ENCODE results near the gene KCNIP4. TPM values are rescaled to one million over a fixed set of nuclear protein-coding genes. Genes with fewer than 3 reads are reported as not detected.

The KCNIP4 gene
- polyA plus RNA-seq, 2 donors = 0.12 TPM; not detected in 1

- H3K27me3 ChIP-seq (ENCODE audit: control insufficient read depth in 1 of 2, insufficient read depth in 2 of 2, low read length in 2 of 2) = no peaks in the 10 kb centered on the region
- H3K4me1 ChIP-seq (ENCODE audit: control insufficient read depth in 2 of 2, insufficient read depth in 2 of 2, low read length in 1 of 2) = no peaks in the 10 kb centered on the region
- no peak overlapping the region for H3K27ac ChIP-seq (ENCODE audit: low read depth in 2 of 2, low read length in 1 of 2)
- no peak overlapping the region for H3K4me3 ChIP-seq (ENCODE audit: low read depth in 1 of 2, low read length in 2 of 2)
- WGBS, 2 donors = 61 to 79% methylated on average over 2 of the region's 2 CpGs
- no peaks in the 10 kb centered on the region for H3K9me3 ChIP-seq (ENCODE audit: control insufficient read depth in 2 of 2, insufficient read depth in 1 of 2, low read depth in 1 of 2, low read length in 1 of 2)
- no peaks in the 10 kb centered on the region for H3K36me3 ChIP-seq (ENCODE audit: control insufficient read depth in 2 of 2, insufficient read depth in 2 of 2, low read length in 1 of 2)
These were observed 191.3 kb downstream of the KCNIP4 start for GRCh38 chr4:21757248-21757647.

- Histone ChIP-seq H3K36me3 (ENCODE audit: control insufficient read depth in 2 of 2, insufficient read depth in 2 of 2, low read length in 1 of 2) (no peaks in the 10 kb centered on the region), H3K9me3 (ENCODE audit: control insufficient read depth in 2 of 2, insufficient read depth in 1 of 2, low read depth in 1 of 2, low read length in 1 of 2) (no peaks in the 10 kb centered on the region), H3K27ac (ENCODE audit: low read depth in 2 of 2, low read length in 1 of 2) (no peak overlapping the region), H3K27me3 (ENCODE audit: control insufficient read depth in 1 of 2, insufficient read depth in 2 of 2, low read length in 2 of 2) (no peaks in the 10 kb centered on the region), H3K4me3 (ENCODE audit: low read depth in 1 of 2, low read length in 2 of 2) (no peak overlapping the region), H3K4me1 (ENCODE audit: control insufficient read depth in 2 of 2, insufficient read depth in 2 of 2, low read length in 1 of 2) (no peaks in the 10 kb centered on the region)
- 50 to 63% methylated on average over 3 of the region's 3 CpGs for WGBS, 2 donors
These were observed 195.3 kb downstream of the KCNIP4 start for GRCh38 chr4:21753084-21753760.

- H3K36me3 ChIP-seq (ENCODE audit: control insufficient read depth in 2 of 2, insufficient read depth in 2 of 2, low read length in 1 of 2) = no peaks in the 10 kb centered on the region
- no peaks in the 10 kb centered on the region for H3K4me1 ChIP-seq (ENCODE audit: control insufficient read depth in 2 of 2, insufficient read depth in 2 of 2, low read length in 1 of 2)
- H3K9me3 ChIP-seq (ENCODE audit: control insufficient read depth in 2 of 2, insufficient read depth in 1 of 2, low read depth in 1 of 2, low read length in 1 of 2) = no peaks in the 10 kb centered on the region
- H3K27me3 ChIP-seq (ENCODE audit: control insufficient read depth in 1 of 2, insufficient read depth in 2 of 2, low read length in 2 of 2) = no peaks in the 10 kb centered on the region
- H3K27ac ChIP-seq (ENCODE audit: low read depth in 2 of 2, low read length in 1 of 2) = no peak overlapping the region
- no peak overlapping the region for H3K4me3 ChIP-seq (ENCODE audit: low read depth in 1 of 2, low read length in 2 of 2)
These were observed 196.0 kb downstream of the KCNIP4 start for GRCh38 chr4:21752616-21753015.

GRCh38 chr4:21749924-21750323 lies 198.6 kb downstream of the KCNIP4 start:
- no peaks in the 10 kb centered on the region for H3K4me1 ChIP-seq (ENCODE audit: control insufficient read depth in 2 of 2, insufficient read depth in 2 of 2, low read length in 1 of 2)
- no peak overlapping the region for H3K4me3 ChIP-seq (ENCODE audit: low read depth in 1 of 2, low read length in 2 of 2)
- no peaks in the 10 kb centered on the region for H3K36me3 ChIP-seq (ENCODE audit: control insufficient read depth in 2 of 2, insufficient read depth in 2 of 2, low read length in 1 of 2)
- WGBS, 2 donors = 76 to 81% methylated on average over 3 of the region's 3 CpGs
- H3K9me3 ChIP-seq (ENCODE audit: control insufficient read depth in 2 of 2, insufficient read depth in 1 of 2, low read depth in 1 of 2, low read length in 1 of 2) = no peaks in the 10 kb centered on the region
- H3K27ac ChIP-seq (ENCODE audit: low read depth in 2 of 2, low read length in 1 of 2) = no peak overlapping the region
- H3K27me3 ChIP-seq (ENCODE audit: control insufficient read depth in 1 of 2, insufficient read depth in 2 of 2, low read length in 2 of 2) = no peaks in the 10 kb centered on the region

GRCh38 chr4:21749412-21749811 lies 199.2 kb downstream of the KCNIP4 start:
- H3K9me3 ChIP-seq (ENCODE audit: control insufficient read depth in 2 of 2, insufficient read depth in 1 of 2, low read depth in 1 of 2, low read length in 1 of 2) = no peaks in the 10 kb centered on the region
- H3K4me3 ChIP-seq (ENCODE audit: low read depth in 1 of 2, low read length in 2 of 2) = no peak overlapping the region
- H3K27me3 ChIP-seq (ENCODE audit: control insufficient read depth in 1 of 2, insufficient read depth in 2 of 2, low read length in 2 of 2) = no peaks in the 10 kb centered on the region
- H3K27ac ChIP-seq (ENCODE audit: low read depth in 2 of 2, low read length in 1 of 2) = no peak overlapping the region
- H3K36me3 ChIP-seq (ENCODE audit: control insufficient read depth in 2 of 2, insufficient read depth in 2 of 2, low read length in 1 of 2) = no peaks in the 10 kb centered on the region
- no peaks in the 10 kb centered on the region for H3K4me1 ChIP-seq (ENCODE audit: control insufficient read depth in 2 of 2, insufficient read depth in 2 of 2, low read length in 1 of 2)
- WGBS, 2 donors = 78 to 84% methylated on average over 4 of the region's 4 CpGs

GRCh38 chr4:21744046-21744445 lies 204.5 kb downstream of the KCNIP4 start:
- Histone ChIP-seq H3K27me3 (ENCODE audit: control insufficient read depth in 1 of 2, insufficient read depth in 2 of 2, low read length in 2 of 2) (no peaks in the 10 kb centered on the region), H3K9me3 (ENCODE audit: control insufficient read depth in 2 of 2, insufficient read depth in 1 of 2, low read depth in 1 of 2, low read length in 1 of 2) (no peaks in the 10 kb centered on the region), H3K27ac (ENCODE audit: low read depth in 2 of 2, low read length in 1 of 2) (no peak overlapping the region), H3K4me3 (ENCODE audit: low read depth in 1 of 2, low read length in 2 of 2) (no peak overlapping the region), H3K4me1 (ENCODE audit: control insufficient read depth in 2 of 2, insufficient read depth in 2 of 2, low read length in 1 of 2) (no peaks in the 10 kb centered on the region), H3K36me3 (ENCODE audit: control insufficient read depth in 2 of 2, insufficient read depth in 2 of 2, low read length in 1 of 2) (no peaks in the 10 kb centered on the region)

GRCh38 chr4:21742326-21742725 lies 206.2 kb downstream of the KCNIP4 start:
- no peak overlapping the region for H3K4me3 ChIP-seq (ENCODE audit: low read depth in 1 of 2, low read length in 2 of 2)
- H3K27me3 ChIP-seq (ENCODE audit: control insufficient read depth in 1 of 2, insufficient read depth in 2 of 2, low read length in 2 of 2) = no peaks in the 10 kb centered on the region
- 74 to 83% methylated on average over 2 of the region's 2 CpGs for WGBS, 2 donors
- no peaks in the 10 kb centered on the region for H3K9me3 ChIP-seq (ENCODE audit: control insufficient read depth in 2 of 2, insufficient read depth in 1 of 2, low read depth in 1 of 2, low read length in 1 of 2)
- no peak overlapping the region for H3K27ac ChIP-seq (ENCODE audit: low read depth in 2 of 2, low read length in 1 of 2)
- no peaks in the 10 kb centered on the region for H3K4me1 ChIP-seq (ENCODE audit: control insufficient read depth in 2 of 2, insufficient read depth in 2 of 2, low read length in 1 of 2)
- H3K36me3 ChIP-seq (ENCODE audit: control insufficient read depth in 2 of 2, insufficient read depth in 2 of 2, low read length in 1 of 2) = no peaks in the 10 kb centered on the region

- Histone ChIP-seq H3K27me3 (ENCODE audit: control insufficient read depth in 1 of 2, insufficient read depth in 2 of 2, low read length in 2 of 2) (no peaks in the 10 kb centered on the region), H3K27ac (ENCODE audit: low read depth in 2 of 2, low read length in 1 of 2) (no peak overlapping the region), H3K9me3 (ENCODE audit: control insufficient read depth in 2 of 2, insufficient read depth in 1 of 2, low read depth in 1 of 2, low read length in 1 of 2) (no peaks in the 10 kb centered on the region), H3K36me3 (ENCODE audit: control insufficient read depth in 2 of 2, insufficient read depth in 2 of 2, low read length in 1 of 2) (no peaks in the 10 kb centered on the region), H3K4me3 (ENCODE audit: low read depth in 1 of 2, low read length in 2 of 2) (no peak overlapping the region), H3K4me1 (ENCODE audit: control insufficient read depth in 2 of 2, insufficient read depth in 2 of 2, low read length in 1 of 2) (no peaks in the 10 kb centered on the region)
- WGBS, 2 donors = 83 to 89% methylated on average over 4 of the region's 4 CpGs
These were observed 209.8 kb downstream of the KCNIP4 start for GRCh38 chr4:21738821-21739220.

- WGBS, 2 donors = 51 to 63% methylated on average over 2 of the region's 2 CpGs
- H3K27me3 ChIP-seq (ENCODE audit: control insufficient read depth in 1 of 2, insufficient read depth in 2 of 2, low read length in 2 of 2) = no peaks in the 10 kb centered on the region
- H3K27ac ChIP-seq (ENCODE audit: low read depth in 2 of 2, low read length in 1 of 2) = no peak overlapping the region
- H3K4me1 ChIP-seq (ENCODE audit: control insufficient read depth in 2 of 2, insufficient read depth in 2 of 2, low read length in 1 of 2) = no peaks in the 10 kb centered on the region
- H3K4me3 ChIP-seq (ENCODE audit: low read depth in 1 of 2, low read length in 2 of 2) = no peak overlapping the region
- no peaks in the 10 kb centered on the region for H3K9me3 ChIP-seq (ENCODE audit: control insufficient read depth in 2 of 2, insufficient read depth in 1 of 2, low read depth in 1 of 2, low read length in 1 of 2)
- H3K36me3 ChIP-seq (ENCODE audit: control insufficient read depth in 2 of 2, insufficient read depth in 2 of 2, low read length in 1 of 2) = no peaks in the 10 kb centered on the region
These were observed 212.7 kb downstream of the KCNIP4 start for GRCh38 chr4:21735866-21736265.

GRCh38 chr4:21733894-21734630 lies 214.5 kb downstream of the KCNIP4 start:
- no peaks in the 10 kb centered on the region for H3K9me3 ChIP-seq (ENCODE audit: control insufficient read depth in 2 of 2, insufficient read depth in 1 of 2, low read depth in 1 of 2, low read length in 1 of 2)
- no peaks in the 10 kb centered on the region for H3K36me3 ChIP-seq (ENCODE audit: control insufficient read depth in 2 of 2, insufficient read depth in 2 of 2, low read length in 1 of 2)
- H3K27me3 ChIP-seq (ENCODE audit: control insufficient read depth in 1 of 2, insufficient read depth in 2 of 2, low read length in 2 of 2) = no peaks in the 10 kb centered on the region
- 33 to 41% methylated on average over 3 of the region's 3 CpGs for WGBS, 2 donors
- H3K4me1 ChIP-seq (ENCODE audit: control insufficient read depth in 2 of 2, insufficient read depth in 2 of 2, low read length in 1 of 2) = no peaks in the 10 kb centered on the region
- no peak overlapping the region for H3K4me3 ChIP-seq (ENCODE audit: low read depth in 1 of 2, low read length in 2 of 2)
- H3K27ac ChIP-seq (ENCODE audit: low read depth in 2 of 2, low read length in 1 of 2) = no peak overlapping the region
